ENCODE measurements around the gene SAMD4B. TPM values are rescaled to one million over a fixed set of nuclear protein-coding genes. Genes with fewer than 3 reads are reported as not detected.

Gene SAMD4B
- total and polyA plus RNA-seq, 2 of the 8 experiments (the other 6 are each of a cell fraction or from before 2014, with no cell fraction given) = 137 to 158 TPM

DNA sequence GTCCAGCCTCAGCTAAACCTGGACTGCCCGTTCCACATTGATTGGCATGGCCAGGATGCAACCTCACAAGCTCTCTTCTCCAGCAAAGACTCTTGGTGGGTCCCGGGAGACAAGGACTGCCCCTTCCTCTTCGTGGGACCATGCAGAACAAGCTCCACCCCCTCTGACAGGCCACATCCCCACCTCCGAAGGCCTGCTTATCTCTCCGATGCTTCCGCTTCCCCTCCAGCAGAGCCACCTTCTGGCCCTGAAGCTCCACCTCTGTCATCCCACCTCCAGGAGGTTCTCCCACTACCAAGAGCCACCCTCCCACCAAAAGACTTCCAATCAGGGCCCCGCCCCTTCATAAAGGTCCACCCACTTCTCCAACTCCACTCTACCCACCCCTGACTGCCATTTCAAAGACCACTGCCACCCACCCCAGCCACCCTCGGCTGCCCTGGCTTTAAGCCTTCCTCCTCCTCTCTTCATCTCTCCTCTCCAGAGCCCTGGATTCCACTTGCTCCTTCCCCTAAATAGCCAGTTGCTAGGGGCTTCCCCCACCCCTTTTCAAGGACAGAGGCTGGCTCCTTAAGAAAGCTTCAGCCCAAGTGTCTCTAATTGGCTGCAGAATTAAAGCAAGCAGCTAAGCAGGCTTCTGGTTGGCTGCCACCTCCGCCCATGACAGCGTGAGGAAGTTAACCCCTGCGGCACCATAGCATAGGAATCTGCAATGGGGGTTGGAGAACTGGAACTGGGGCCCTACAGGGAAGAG, 31.5 kb upstream of the SAMD4B start:
- Histone ChIP-seq H2AK5ac (ENCODE audit: low read depth, low read length) (0 out of 2 replicates have a peak overlapping the region, but pooled peaks have one; percentile 26), H3K27ac (ENCODE audit: low read depth, low read length) (no peak overlapping the region), H3K4me2 (ENCODE audit: insufficient read depth in 1 of 2, low read depth in 2 of 2, low read length in 2 of 2) (peak overlapping the region; percentile 11 to 45; a peak in 2 of 4 replicates), H3K56ac (replicated peaks; ENCODE audit: insufficient read length, low read depth, low read length) (no peak overlapping the region), H3K23me2 (ENCODE audit: low read depth, low read length) (peaks cover 12% of the 10 kb centered on the region; the same call in 1 of the 2 replicates), H3K36me3 (ENCODE audit: control insufficient read depth in 2 of 4, insufficient read depth in 4 of 4, low read length in 3 of 4) (peaks cover 0 to 15% (median 1%) of the 10 kb centered on the region in 4 experiments; a peak in 3 of 8 replicates), H3K9ac (replicated peaks in 1 of 4; ENCODE audit: extremely low read depth in 1 of 4, low read depth in 3 of 4, low read length in 3 of 4) (no peak overlapping the region), H3K27me3 (replicated peaks in 1 of 4; ENCODE audit: control insufficient read depth in 3 of 4, extremely low read depth in 1 of 4, insufficient read depth in 3 of 4, low read length in 3 of 4) (peaks cover 0 to 23% (median 9%) of the 10 kb centered on the region in 4 experiments; a peak in 3 of 7 replicates), H3K4ac (replicated peaks; ENCODE audit: insufficient read length, low read depth, low read length) (no peak overlapping the region), H2BK20ac (ENCODE audit: low read length) (no peak overlapping the region), H3K4me3 (ENCODE audit: extremely low read depth in 1 of 4, insufficient read depth in 2 of 4, low read depth in 3 of 4, low read length in 4 of 4) (peak overlapping the region in 1 of 4 experiments; percentile 17; a peak in 1 of 8 replicates), H4K91ac (replicated peaks; ENCODE audit: insufficient read length, low read length) (no peak overlapping the region), H2BK5ac (ENCODE audit: low read depth, low read length) (0 out of 2 replicates have a peak overlapping the region, but pooled peaks have one; percentile 35), H3K79me2 (ENCODE audit: control insufficient read depth in 1 of 2, insufficient read depth in 2 of 2, low read length in 2 of 2) (no peaks in the 10 kb centered on the region), H4K20me1 (replicated peaks in 1 of 2; ENCODE audit: control insufficient read depth in 1 of 2, insufficient read depth in 2 of 2, low read length in 2 of 2) (no peaks in the 10 kb centered on the region), H3K79me1 (ENCODE audit: low read depth, low read length) (no peaks in the 10 kb centered on the region), H3K18ac (ENCODE audit: extremely low read depth, low read length) (peak overlapping the region; percentile 57; the same call in 1 of the 2 replicates), H3K23ac (ENCODE audit: insufficient read length) (no peak overlapping the region), H3K4me1 (replicated peaks in 1 of 4; ENCODE audit: control insufficient read depth in 3 of 4, insufficient read depth in 4 of 4, low read length in 3 of 4) (peaks cover 0 to 6% (median under 1%) of the 10 kb centered on the region in 4 experiments; a peak in 4 of 7 replicates), H2BK12ac (ENCODE audit: low read depth, low read length) (peak overlapping the region; percentile 87; the same call in 1 of the 2 replicates), H3K9me3 (ENCODE audit: insufficient read depth in 2 of 2, low read depth in 1 of 2, low read length in 1 of 2) (no peaks in the 10 kb centered on the region), H2BK15ac (ENCODE audit: low read length) (peak overlapping the region; percentile 72; the same call in 1 of the 2 replicates), H4K5ac (ENCODE audit: insufficient read length, low read depth, low read length) (no peak overlapping the region), H3K14ac (ENCODE audit: insufficient read length) (no peak overlapping the region), H2BK120ac (replicated peaks; ENCODE audit: low read depth, low read length) (no peak overlapping the region), H4K8ac (ENCODE audit: extremely low read depth, insufficient read depth, low read length) (no peak overlapping the region), H2AFZ (ENCODE audit: low read length) (no peak overlapping the region)
- CTCF ChIA-PET (ENCODE audit: partially characterized antibody) = interaction anchor here (0.6 to 2.2 kb wide), 13 partner anchors 12 to 351 kb away, joined by 3 to 11 read pairs (median 4); no protein-coding TSS in a partner anchor
- DNase-seq (ENCODE audit: low read depth in 1 of 2, low spot score in 2 of 2) (no peak), FAIRE-seq (peak; percentile 81)
- POLR2A ChIA-PET (ENCODE audit: partially characterized antibody) = interaction anchor here (0.6 to 1.5 kb wide), 9 partner anchors 9 to 125 kb away, joined by 3 to 5 read pairs (median 3); partner anchors contain the start of genes LRFN1 and RPS16
- TF ChIP-seq CTBP2 (IDR thresholded peaks at IDR 0.05; ENCODE audit: borderline replicate concordance, insufficient read depth, insufficient read length, low read length) (no peak), SP2 (IDR thresholded peaks at IDR 0.05; ENCODE audit: low read length) (peak; percentile 11; the same call in 1 of the 2 replicates), SP1 (IDR thresholded peaks at IDR 0.05; ENCODE audit: low read depth, low read length) (peak; percentile 92), CHD2 (IDR thresholded peaks at IDR 0.05; ENCODE audit: low read length) (peak; percentile 60; the same call in 1 of the 2 replicates), POLR2AphosphoS5 (IDR thresholded peaks at IDR 0.05; ENCODE audit: low read depth, low read length) (no peak), BRCA1 (IDR thresholded peaks at IDR 0.05; ENCODE audit: low read depth, low read length) (no peak)
- TF ChIP-seq, protein P1, sequence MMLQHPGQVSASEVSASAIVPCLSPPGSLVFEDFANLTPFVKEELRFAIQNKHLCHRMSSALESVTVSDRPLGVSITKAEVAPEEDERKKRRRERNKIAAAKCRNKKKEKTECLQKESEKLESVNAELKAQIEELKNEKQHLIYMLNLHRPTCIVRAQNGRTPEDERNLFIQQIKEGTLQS (IDR thresholded peaks at IDR 0.05; ENCODE audit: insufficient read depth, low read depth, low read length) = no peak
- 72% methylated on average over 10 of the region's 11 CpGs; no CpG with 5 or more reads in 1 of the 2 experiments for WGBS, 2 experiments (ENCODE audit: extremely low coverage in 1 of 2, insufficient coverage in 1 of 2, insufficient read length in 1 of 2, insufficient replicate concordance in 2 of 2, low coverage in 1 of 2, low lambda C conversion rate in 2 of 2, missing lambda C conversion rate in 1 of 2)

All from H1 (cell line).